AG04450 (cell line): Measurements from ENCODE around the gene ANO9. TPM values are rescaled to one million over a fixed set of nuclear protein-coding genes. Genes with fewer than 3 reads are reported as not detected.

Experiments used
- CTCF ChIA-PET: fragments of 300-600, 350-600 bp; formaldehyde crosslinking; extraction: SDS; loops from one replicate; lab custom pipeline; 2022; ENCODE audit warnings: antibody characterized with exemption, inconsistent platforms; lab: Charles Lee
- POLR2A ChIA-PET: fragments of 350-600 bp; formaldehyde crosslinking; extraction: SDS; loops from one replicate; lab custom pipeline; 2021; ENCODE audit warnings: antibody characterized with exemption, inconsistent platforms; lab: Yijun Ruan, JAX
- DNase-seq: peaks from one replicate; pipeline ENCODE4 v3.0.0-alpha.2; 2011; ENCODE audit warnings: low read depth, low spot score
- H3K27ac ChIP-seq: one replicate; pipeline ENCODE4 v1.5.1; 2012; ENCODE audit warnings: low read depth, low read length, control low read depth
- H3K27me3 ChIP-seq: one replicate; pipeline ENCODE4 v1.6.0; 2012; ENCODE audit warnings: low read length; ENCODE audit not compliant: control insufficient read depth, insufficient read depth
- H3K4me3 ChIP-seq: 2 replicates; pipeline ENCODE4 v1.5.1; 2011; ENCODE audit warnings: mild to moderate bottlenecking, low read depth, low read length, control low read depth
- H3K9me3 ChIP-seq: 2 replicates; pipeline ENCODE4 v1.5.1; 2012; ENCODE audit warnings: low read length; ENCODE audit not compliant: control insufficient read depth, insufficient read depth
- polyA plus RNA-seq: library from polyadenylated mRNA; depleted of rRNA; stranded (reverse); fragments of >200 nt; gene quantifications from 2 replicates; pipeline ENCODE4 v1.2.3, GENCODE V29; 2011
- TF ChIP-seq, protein P1 (sequence below): IDR thresholded peaks from 2 replicates; pipeline ENCODE4 v1.5.1; 2011; ENCODE audit warnings: low read depth, low read length, control low read depth, inconsistent platforms

The ANO9 gene
- polyA plus RNA-seq, 1 experiment = 0.10 TPM

- ChIA-PET CTCF (interaction anchor here (0.6 to 2.1 kb wide), 2 partner anchors 67 to 75 kb away, joined by 4 to 5 read pairs; no protein-coding TSS in a partner anchor), POLR2A (no interaction called here)
- DNase-seq = no peak
- H3K27me3 ChIP-seq = peaks cover 23% of the 10 kb centered on the region
- H3K4me3 ChIP-seq = no peak overlapping the region
- H3K9me3 ChIP-seq = no peaks in the 10 kb centered on the region; the same call in 1 of the 2 replicates
- TF ChIP-seq, protein P1, sequence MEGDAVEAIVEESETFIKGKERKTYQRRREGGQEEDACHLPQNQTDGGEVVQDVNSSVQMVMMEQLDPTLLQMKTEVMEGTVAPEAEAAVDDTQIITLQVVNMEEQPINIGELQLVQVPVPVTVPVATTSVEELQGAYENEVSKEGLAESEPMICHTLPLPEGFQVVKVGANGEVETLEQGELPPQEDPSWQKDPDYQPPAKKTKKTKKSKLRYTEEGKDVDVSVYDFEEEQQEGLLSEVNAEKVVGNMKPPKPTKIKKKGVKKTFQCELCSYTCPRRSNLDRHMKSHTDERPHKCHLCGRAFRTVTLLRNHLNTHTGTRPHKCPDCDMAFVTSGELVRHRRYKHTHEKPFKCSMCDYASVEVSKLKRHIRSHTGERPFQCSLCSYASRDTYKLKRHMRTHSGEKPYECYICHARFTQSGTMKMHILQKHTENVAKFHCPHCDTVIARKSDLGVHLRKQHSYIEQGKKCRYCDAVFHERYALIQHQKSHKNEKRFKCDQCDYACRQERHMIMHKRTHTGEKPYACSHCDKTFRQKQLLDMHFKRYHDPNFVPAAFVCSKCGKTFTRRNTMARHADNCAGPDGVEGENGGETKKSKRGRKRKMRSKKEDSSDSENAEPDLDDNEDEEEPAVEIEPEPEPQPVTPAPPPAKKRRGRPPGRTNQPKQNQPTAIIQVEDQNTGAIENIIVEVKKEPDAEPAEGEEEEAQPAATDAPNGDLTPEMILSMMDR = no peak
- no peak overlapping the region for H3K27ac ChIP-seq
Measured at GRCh38 chr11:443542-444199, 1.9 kb upstream of the ANO9 start.

GRCh38 chr11:442611-443081, 835 bp upstream of the ANO9 start:
- CTCF ChIA-PET = interaction anchor here (2.1 kb wide), 1 partner anchor 76 kb away, joined by 5 read pairs; no protein-coding TSS in a partner anchor
- DNase-seq = no peak
- H3K27me3 ChIP-seq = peaks cover 23% of the 10 kb centered on the region
- no peak overlapping the region for H3K27ac ChIP-seq
- no peak overlapping the region for H3K4me3 ChIP-seq
- TF ChIP-seq, protein P1 = no peak
- POLR2A ChIA-PET = no interaction called here
- peaks cover under 1% of the 10 kb centered on the region; the same call in 1 of the 2 replicates for H3K9me3 ChIP-seq

DNA sequence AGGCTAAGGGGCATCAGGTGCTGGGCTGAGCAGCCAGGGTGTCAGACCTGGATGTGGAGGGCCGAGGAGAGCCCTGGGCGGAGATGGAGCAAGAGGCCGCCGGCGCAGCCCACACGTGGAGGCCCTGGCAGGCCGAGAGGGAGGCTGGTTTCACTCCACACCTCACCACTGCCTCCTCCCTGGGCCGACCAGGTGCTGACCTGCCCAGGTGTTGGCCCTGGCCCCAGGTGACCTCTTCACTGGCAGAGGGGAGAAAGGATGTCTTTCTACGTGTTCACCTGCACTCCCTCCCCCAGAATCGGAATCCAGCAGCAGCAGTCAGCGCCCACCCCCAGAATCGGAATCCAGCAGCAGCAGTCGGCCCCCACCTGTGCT, 781 bp downstream of the ANO9 start:
- no peak for DNase-seq
- ChIA-PET CTCF (interaction anchor here (0.5 kb wide), 1 partner anchor 10 kb away, joined by 3 read pairs; no protein-coding TSS in a partner anchor), POLR2A (no interaction called here)
- H3K4me3 ChIP-seq = no peak overlapping the region
- H3K27ac ChIP-seq = no peak overlapping the region
- H3K9me3 ChIP-seq = peaks cover 8% of the 10 kb centered on the region
- H3K27me3 ChIP-seq = peaks cover 23% of the 10 kb centered on the region
- TF ChIP-seq, protein P1 = no peak

- ChIA-PET POLR2A (interaction anchor here (1.3 kb wide), 1 partner anchor 8 kb away, joined by 4 read pairs; no protein-coding TSS in a partner anchor), CTCF (interaction anchor here (1.1 to 2.4 kb wide), 2 partner anchors 8 to 68 kb away, joined by 3 to 10 read pairs; no protein-coding TSS in a partner anchor)
- Histone ChIP-seq H3K27me3 (peaks cover 23% of the 10 kb centered on the region), H3K9me3 (peaks cover 8% of the 10 kb centered on the region), H3K27ac (no peak overlapping the region), H3K4me3 (no peak overlapping the region)
- no peak for DNase-seq
- TF ChIP-seq, protein P1 = peak; percentile 23; the same call in 1 of the 2 replicates
Measured at GRCh38 chr11:440065-441042, 1.5 kb downstream of the ANO9 start.
